ENCODE measurements around the gene OR2AE1. TPM values are rescaled to one million over a fixed set of nuclear protein-coding genes. Genes with fewer than 3 reads are reported as not detected.

Gene OR2AE1, protein sequence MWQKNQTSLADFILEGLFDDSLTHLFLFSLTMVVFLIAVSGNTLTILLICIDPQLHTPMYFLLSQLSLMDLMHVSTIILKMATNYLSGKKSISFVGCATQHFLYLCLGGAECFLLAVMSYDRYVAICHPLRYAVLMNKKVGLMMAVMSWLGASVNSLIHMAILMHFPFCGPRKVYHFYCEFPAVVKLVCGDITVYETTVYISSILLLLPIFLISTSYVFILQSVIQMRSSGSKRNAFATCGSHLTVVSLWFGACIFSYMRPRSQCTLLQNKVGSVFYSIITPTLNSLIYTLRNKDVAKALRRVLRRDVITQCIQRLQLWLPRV
- polyA plus RNA-seq (2013, experiment 1 of 2): not detected
- not detected for polyA plus RNA-seq (2013, experiment 2 of 2)

DNA sequence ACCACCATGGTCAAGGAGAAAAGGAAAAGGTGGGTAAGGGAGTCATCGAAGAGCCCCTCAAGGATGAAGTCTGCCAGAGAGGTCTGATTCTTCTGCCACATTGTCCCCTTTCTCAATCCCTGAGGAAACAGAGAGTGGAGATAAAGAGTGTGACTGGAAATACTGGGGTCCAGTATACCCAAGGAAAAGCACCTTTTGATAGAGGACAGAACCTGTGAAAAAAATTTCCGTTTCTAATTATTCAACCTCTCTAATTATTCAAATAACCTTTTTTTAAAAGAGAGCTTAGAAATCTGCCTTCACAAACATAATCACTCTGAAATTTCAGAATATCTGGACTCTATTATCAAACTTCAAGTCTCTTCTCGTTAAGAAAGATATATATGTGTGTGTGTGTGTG is at the start of gene OR2AE1:
Gene OR2AE1, minus strand, starts transcription at position 101 of the 400 bp plus-strand sequence. Its CDS starts 0 bp downstream, at position 101.
- no peak within 1 kb of the TSS for H2BK12ac ChIP-seq (ENCODE audit: low read length in 2 of 2)
- no peak within 1 kb of the TSS for H4K91ac ChIP-seq (ENCODE audit: low read length)
- H3K4me1 ChIP-seq (ENCODE audit: control insufficient read depth, insufficient read depth, low read depth, low read length): no peaks in the 10 kb centered on the region
- H2BK5ac ChIP-seq (ENCODE audit: low read depth, low read length, poor library complexity, severe bottlenecking): no peak within 1 kb of the TSS
- no peak within 1 kb of the TSS for H3K9ac ChIP-seq (ENCODE audit: low read length)
- H2AFZ ChIP-seq (ENCODE audit: low read depth, low read length): no peak within 1 kb of the TSS
- H3K4me2 ChIP-seq (ENCODE audit: low read length, poor library complexity, severe bottlenecking): no peak within 1 kb of the TSS
- H2BK120ac ChIP-seq (ENCODE audit: low read depth, low read length): no peak within 1 kb of the TSS
- no peak within 1 kb of the TSS for H3K4me3 ChIP-seq (ENCODE audit: insufficient read depth in 1 of 2, low read depth in 1 of 2, low read length in 2 of 2)
- H2BK15ac ChIP-seq (ENCODE audit: low read depth, poor library complexity, severe bottlenecking): no peak within 1 kb of the TSS
- H3K4ac ChIP-seq (ENCODE audit: low read depth in 1 of 2, low read length in 2 of 2): no peak within 1 kb of the TSS
- no peaks in the 10 kb centered on the region for H3K79me1 ChIP-seq (replicated peaks; ENCODE audit: low read length, poor library complexity, severe bottlenecking)
- DNase-seq: no peak
- H3K27ac ChIP-seq (ENCODE audit: low read length, poor library complexity, severe bottlenecking): no peak within 1 kb of the TSS
- no peak within 1 kb of the TSS for H3K18ac ChIP-seq (ENCODE audit: low read depth in 1 of 2, low read length in 2 of 2)
- no peak within 1 kb of the TSS for H2AK5ac ChIP-seq (ENCODE audit: low read length, severe bottlenecking)
- H3K27me3 ChIP-seq (ENCODE audit: control insufficient read depth in 1 of 2, insufficient read depth in 1 of 2, low read length in 2 of 2): peaks cover 0 to 8% of the 10 kb centered on the region in 2 experiments
- H4K8ac ChIP-seq (ENCODE audit: low read length): no peak within 1 kb of the TSS
- H3K23ac ChIP-seq (ENCODE audit: low read length in 2 of 2): no peak within 1 kb of the TSS
- WGBS: 81% methylated on average over 1 of the region's 3 CpGs
- H3K9me3 ChIP-seq (ENCODE audit: control insufficient read depth, low read length): no peaks in the 10 kb centered on the region
- H3K14ac ChIP-seq (ENCODE audit: low read length in 2 of 2): no peak within 1 kb of the TSS
- peaks cover 0 to 14% of the 10 kb centered on the region in 2 experiments for H3K36me3 ChIP-seq (ENCODE audit: control insufficient read depth in 1 of 2, insufficient read depth in 2 of 2, low read depth in 1 of 2, low read length in 2 of 2)

DNA sequence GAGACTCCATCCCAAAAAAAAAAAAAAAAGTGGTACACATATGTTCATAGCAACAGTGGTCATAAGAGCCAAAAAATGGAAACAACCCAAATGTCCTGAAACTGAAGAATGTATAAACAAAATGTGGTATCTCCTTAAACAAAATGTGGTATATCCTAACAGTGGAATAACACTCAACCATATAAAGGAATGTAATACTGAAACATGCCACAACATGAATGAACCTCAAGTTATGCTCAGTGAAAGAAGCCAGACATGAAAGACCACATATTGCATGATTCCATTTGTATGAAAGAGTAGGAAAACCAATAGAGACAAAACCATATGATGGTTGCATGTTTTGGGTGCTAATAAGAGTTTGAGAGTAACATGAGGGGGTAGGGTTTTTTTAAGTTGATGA is 49.5 kb upstream of the OR2AE1 start:
- DNase-seq: no peak
- Histone ChIP-seq H3K4me2 (ENCODE audit: low read length, poor library complexity, severe bottlenecking) (no peak overlapping the region), H3K9ac (ENCODE audit: low read length) (no peak overlapping the region), H3K18ac (ENCODE audit: low read depth in 1 of 2, low read length in 2 of 2) (no peak overlapping the region), H3K4me3 (ENCODE audit: insufficient read depth in 1 of 2, low read depth in 1 of 2, low read length in 2 of 2) (no peak overlapping the region), H4K8ac (ENCODE audit: low read length) (no peak overlapping the region), H4K91ac (ENCODE audit: low read length) (no peak overlapping the region), H3K36me3 (ENCODE audit: control insufficient read depth in 1 of 2, insufficient read depth in 2 of 2, low read depth in 1 of 2, low read length in 2 of 2) (peaks cover 0 to 10% of the 10 kb centered on the region in 2 experiments), H2BK120ac (ENCODE audit: low read depth, low read length) (no peak overlapping the region), H3K14ac (ENCODE audit: low read length in 2 of 2) (no peak overlapping the region), H3K27me3 (ENCODE audit: control insufficient read depth in 1 of 2, insufficient read depth in 1 of 2, low read length in 2 of 2) (peaks cover 23 to 41% of the 10 kb centered on the region in 2 experiments), H2BK12ac (ENCODE audit: low read length in 2 of 2) (no peak overlapping the region), H2BK5ac (ENCODE audit: low read depth, low read length, poor library complexity, severe bottlenecking) (no peak overlapping the region), H2AK5ac (ENCODE audit: low read length, severe bottlenecking) (no peak overlapping the region), H3K79me1 (replicated peaks; ENCODE audit: low read length, poor library complexity, severe bottlenecking) (no peaks in the 10 kb centered on the region), H3K23ac (ENCODE audit: low read length in 2 of 2) (no peak overlapping the region), H3K27ac (ENCODE audit: low read length, poor library complexity, severe bottlenecking) (no peak overlapping the region), H3K9me3 (ENCODE audit: control insufficient read depth, low read length) (no peaks in the 10 kb centered on the region), H2BK15ac (ENCODE audit: low read depth, poor library complexity, severe bottlenecking) (no peak overlapping the region), H3K4ac (ENCODE audit: low read depth in 1 of 2, low read length in 2 of 2) (no peak overlapping the region), H3K4me1 (ENCODE audit: control insufficient read depth, insufficient read depth, low read depth, low read length) (peaks cover 3% of the 10 kb centered on the region), H2AFZ (ENCODE audit: low read depth, low read length) (no peak overlapping the region)

DNA sequence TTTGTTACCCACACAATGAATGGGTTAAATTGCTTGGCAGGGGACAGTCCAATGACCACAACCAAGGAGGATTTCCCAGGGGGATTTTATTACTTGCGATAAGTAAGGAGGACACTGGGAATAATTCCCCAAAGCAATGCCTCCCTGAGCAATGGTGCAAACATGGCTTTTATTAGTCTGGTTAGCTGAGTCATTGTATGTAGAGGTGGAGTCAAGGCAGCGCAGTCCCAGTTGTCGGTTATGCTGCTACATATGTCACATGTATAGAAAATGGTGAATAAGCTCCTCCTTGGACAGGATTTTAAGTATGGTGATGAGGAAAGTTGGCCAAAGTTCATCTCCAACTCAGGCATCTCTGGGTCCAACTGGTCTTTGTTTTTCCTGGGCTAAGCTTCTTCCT is 46.4 kb upstream of the OR2AE1 start:
- Histone ChIP-seq H3K9me3 (ENCODE audit: control insufficient read depth, low read length) (no peaks in the 10 kb centered on the region), H3K79me1 (replicated peaks; ENCODE audit: low read length, poor library complexity, severe bottlenecking) (no peaks in the 10 kb centered on the region), H3K14ac (ENCODE audit: low read length in 2 of 2) (no peak overlapping the region), H3K4ac (ENCODE audit: low read depth in 1 of 2, low read length in 2 of 2) (no peak overlapping the region), H2AFZ (ENCODE audit: low read depth, low read length) (no peak overlapping the region), H3K18ac (ENCODE audit: low read depth in 1 of 2, low read length in 2 of 2) (no peak overlapping the region), H2BK15ac (ENCODE audit: low read depth, poor library complexity, severe bottlenecking) (no peak overlapping the region), H3K23ac (ENCODE audit: low read length in 2 of 2) (no peak overlapping the region), H2BK5ac (ENCODE audit: low read depth, low read length, poor library complexity, severe bottlenecking) (no peak overlapping the region), H2BK12ac (ENCODE audit: low read length in 2 of 2) (no peak overlapping the region), H3K4me2 (ENCODE audit: low read length, poor library complexity, severe bottlenecking) (no peak overlapping the region), H3K4me3 (ENCODE audit: insufficient read depth in 1 of 2, low read depth in 1 of 2, low read length in 2 of 2) (no peak overlapping the region), H2BK120ac (ENCODE audit: low read depth, low read length) (no peak overlapping the region), H3K9ac (ENCODE audit: low read length) (no peak overlapping the region), H3K27ac (ENCODE audit: low read length, poor library complexity, severe bottlenecking) (no peak overlapping the region), H3K4me1 (ENCODE audit: control insufficient read depth, insufficient read depth, low read depth, low read length) (peaks cover 2% of the 10 kb centered on the region), H3K27me3 (ENCODE audit: control insufficient read depth in 1 of 2, insufficient read depth in 1 of 2, low read length in 2 of 2) (peaks cover 12 to 16% of the 10 kb centered on the region in 2 experiments), H4K8ac (ENCODE audit: low read length) (no peak overlapping the region), H2AK5ac (ENCODE audit: low read length, severe bottlenecking) (no peak overlapping the region), H3K36me3 (ENCODE audit: control insufficient read depth in 1 of 2, insufficient read depth in 2 of 2, low read depth in 1 of 2, low read length in 2 of 2) (peaks cover 0 to 14% of the 10 kb centered on the region in 2 experiments), H4K91ac (ENCODE audit: low read length) (no peak overlapping the region)
- no peak for DNase-seq
- WGBS: 94% methylated on average over 3 of the region's 3 CpGs

DNA sequence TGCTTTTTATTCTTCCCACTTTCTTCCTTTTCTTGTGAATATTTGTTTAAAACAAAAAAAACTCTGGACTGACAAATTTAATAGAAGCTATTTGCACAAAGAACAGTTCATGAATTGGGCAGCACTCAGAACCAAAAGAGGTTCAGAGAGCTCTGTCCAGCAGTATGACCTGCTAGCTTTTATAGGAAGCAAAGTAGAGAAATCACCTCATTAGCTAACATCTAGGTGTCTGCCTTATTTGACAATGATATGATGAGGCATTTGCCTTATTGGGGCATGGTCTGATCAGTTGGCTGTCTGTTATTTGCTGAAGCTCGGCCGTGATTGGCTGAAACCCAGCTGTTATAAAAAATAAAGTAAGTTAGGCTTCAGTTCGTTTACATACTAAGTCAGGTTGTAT is 43.3 kb upstream of the OR2AE1 start:
- no peaks in the 10 kb centered on the region for H3K79me1 ChIP-seq (replicated peaks; ENCODE audit: low read length, poor library complexity, severe bottlenecking)
- no peak overlapping the region for H3K23ac ChIP-seq (ENCODE audit: low read length in 2 of 2)
- H2BK5ac ChIP-seq (ENCODE audit: low read depth, low read length, poor library complexity, severe bottlenecking): no peak overlapping the region
- H3K36me3 ChIP-seq (ENCODE audit: control insufficient read depth in 1 of 2, insufficient read depth in 2 of 2, low read depth in 1 of 2, low read length in 2 of 2): peaks cover 0 to 35% of the 10 kb centered on the region in 2 experiments
- H3K4me1 ChIP-seq (ENCODE audit: control insufficient read depth, insufficient read depth, low read depth, low read length): peaks cover 2% of the 10 kb centered on the region
- peak overlapping the region in 1 of 2 experiments; percentile 94 for H3K4me3 ChIP-seq (ENCODE audit: insufficient read depth in 1 of 2, low read depth in 1 of 2, low read length in 2 of 2)
- H2AFZ ChIP-seq (ENCODE audit: low read depth, low read length): no peak overlapping the region
- no peak overlapping the region for H2AK5ac ChIP-seq (ENCODE audit: low read length, severe bottlenecking)
- H3K9me3 ChIP-seq (ENCODE audit: control insufficient read depth, low read length): no peaks in the 10 kb centered on the region
- no peak overlapping the region for H4K91ac ChIP-seq (ENCODE audit: low read length)
- H2BK15ac ChIP-seq (ENCODE audit: low read depth, poor library complexity, severe bottlenecking): no peak overlapping the region
- H3K18ac ChIP-seq (ENCODE audit: low read depth in 1 of 2, low read length in 2 of 2): no peak overlapping the region
- no peak overlapping the region for H3K27ac ChIP-seq (ENCODE audit: low read length, poor library complexity, severe bottlenecking)
- no peak overlapping the region for H2BK120ac ChIP-seq (ENCODE audit: low read depth, low read length)
- H3K27me3 ChIP-seq (ENCODE audit: control insufficient read depth in 1 of 2, insufficient read depth in 1 of 2, low read length in 2 of 2): peaks cover 0 to 14% of the 10 kb centered on the region in 2 experiments
- no peak overlapping the region for H3K4me2 ChIP-seq (ENCODE audit: low read length, poor library complexity, severe bottlenecking)
- peak overlapping the region; percentile 96 for H3K9ac ChIP-seq (ENCODE audit: low read length)
- DNase-seq: no peak
- H3K4ac ChIP-seq (ENCODE audit: low read depth in 1 of 2, low read length in 2 of 2): no peak overlapping the region
- 84% methylated on average over 2 of the region's 3 CpGs for WGBS
- H4K8ac ChIP-seq (ENCODE audit: low read length): no peak overlapping the region
- no peak overlapping the region for H2BK12ac ChIP-seq (ENCODE audit: low read length in 2 of 2)
- no peak overlapping the region for H3K14ac ChIP-seq (ENCODE audit: low read length in 2 of 2)

Measured in mesenchymal stem cell (in vitro differentiated cells and primary cell).